GM18951 (cell line): ENCODE data around the gene LAMA4.

Experiments used
- POLR2A ChIP-seq: IDR thresholded peaks from 4 replicates; pipeline ENCODE4 v1.6.1; 2011; ENCODE audit warnings: mild to moderate bottlenecking; ENCODE audit not compliant: insufficient read length, insufficient read depth; ENCODE audit errors: extremely low read depth
- in situ Hi-C: fragments of 300-500 bp; cut with MboI; formaldehyde crosslinking; loops from one replicate; pipeline ENCODE4 v1.12.0; 2022; ENCODE audit warnings: low sequenced_read_pairs, mixed read lengths, inconsistent platforms; ENCODE audit not compliant: unreplicated experiment

Gene LAMA4

DNA sequence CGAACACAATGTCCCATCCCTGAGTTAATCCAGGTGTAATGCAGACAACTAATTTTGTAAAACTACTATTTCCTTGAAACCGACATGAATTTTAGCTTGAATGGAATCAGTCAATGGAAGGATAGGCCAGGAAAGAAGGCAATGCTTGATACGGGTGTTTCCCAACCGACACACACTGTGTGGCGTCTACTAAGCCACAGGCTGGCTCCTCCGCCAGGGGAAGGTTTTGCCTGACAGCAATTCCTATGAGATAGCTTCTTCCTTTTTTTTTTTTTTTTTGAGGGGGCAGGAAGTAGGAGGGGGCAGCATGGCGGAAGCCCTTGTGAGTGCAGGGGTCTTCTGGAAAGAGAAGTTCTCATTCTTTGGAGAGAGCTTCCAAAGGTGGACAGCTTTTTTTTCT, 12.0 kb upstream of the LAMA4 start:
- no peak for TF ChIP-seq POLR2A
- in situ Hi-C loops: no loop called here

DNA sequence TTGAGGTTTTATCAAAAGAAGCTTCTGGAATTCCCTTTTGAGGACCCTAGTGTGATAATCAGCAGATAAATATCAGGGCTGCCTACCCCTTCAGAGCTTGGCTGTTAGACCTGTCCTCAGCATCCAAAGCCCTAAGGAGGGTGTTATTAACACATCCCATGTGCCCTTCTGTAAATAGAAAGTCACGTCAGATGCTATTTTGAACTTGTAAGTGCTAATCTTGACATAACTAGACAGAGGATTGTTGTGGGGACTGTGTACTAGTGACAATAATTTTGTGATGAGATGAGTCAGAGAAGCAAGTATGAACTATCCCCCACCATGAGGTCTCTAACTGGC, 4.9 kb upstream of the LAMA4 start:
- no peak for TF ChIP-seq POLR2A
- in situ Hi-C loops: no loop called here

DNA sequence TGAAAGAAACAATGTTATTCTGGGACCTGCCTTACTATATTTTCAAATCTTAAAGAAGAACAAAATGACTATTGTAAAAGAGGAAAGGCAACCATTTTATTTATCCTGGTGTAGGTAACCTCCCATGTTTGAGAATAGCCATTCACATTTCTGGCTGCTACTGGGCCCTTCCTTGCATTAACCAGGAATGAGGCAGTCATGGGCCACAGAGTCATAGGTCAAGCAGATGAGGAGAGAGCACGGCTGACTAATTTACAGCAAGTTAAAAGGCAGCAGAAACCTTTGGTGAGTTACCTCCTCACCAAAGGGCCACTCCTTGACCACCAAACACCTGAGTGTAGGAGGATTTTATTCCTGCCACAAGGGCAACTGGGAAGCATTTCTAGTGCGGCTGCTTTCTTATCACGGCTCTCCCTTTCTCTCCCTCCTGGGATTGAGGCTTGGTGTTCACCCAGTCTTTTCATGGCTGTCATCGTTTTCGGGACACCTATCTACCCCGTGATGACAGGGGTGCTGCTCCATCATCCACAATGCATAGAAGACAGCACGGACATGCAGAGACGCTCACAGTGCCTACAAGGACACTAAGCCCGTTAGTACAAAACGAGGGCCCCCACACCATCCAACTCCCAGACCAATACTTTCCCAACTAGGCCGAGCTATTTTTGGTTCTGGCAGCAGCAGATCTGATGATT, 4.4 kb upstream of the LAMA4 start:
- in situ Hi-C loops: no loop called here
- no peak for TF ChIP-seq POLR2A

DNA sequence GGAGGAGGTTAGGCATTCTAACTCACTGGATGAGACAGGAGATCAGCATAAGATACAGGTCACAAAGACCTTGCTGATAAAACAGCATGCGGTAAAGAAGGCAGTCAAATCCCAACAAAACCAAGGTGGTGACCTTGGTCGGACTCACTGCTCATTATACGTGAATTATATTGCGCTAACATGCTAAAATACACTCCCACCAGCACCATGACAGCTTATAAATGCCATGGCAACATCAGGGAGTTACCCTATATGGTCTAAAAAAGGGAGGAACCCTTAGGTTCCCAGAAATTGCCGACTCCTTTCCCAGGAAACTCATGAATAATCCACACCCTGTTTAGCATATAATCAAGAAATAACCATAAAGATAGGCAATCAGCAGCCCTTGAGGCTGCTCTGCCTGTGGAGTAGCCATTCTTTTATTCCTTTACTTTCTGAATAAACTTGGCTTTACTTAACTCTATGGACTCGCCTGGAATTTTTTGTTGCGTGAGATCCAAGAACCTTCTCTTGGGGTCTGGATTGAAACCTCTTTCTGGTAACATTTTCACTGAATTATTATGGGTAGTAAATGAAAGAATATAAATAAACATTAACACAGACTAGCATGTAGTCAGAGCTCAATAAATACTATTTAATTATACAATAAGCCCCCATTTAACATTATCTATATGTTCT, 3.0 kb upstream of the LAMA4 start:
- in situ Hi-C loops: no loop called here
- no peak for TF ChIP-seq POLR2A

DNA sequence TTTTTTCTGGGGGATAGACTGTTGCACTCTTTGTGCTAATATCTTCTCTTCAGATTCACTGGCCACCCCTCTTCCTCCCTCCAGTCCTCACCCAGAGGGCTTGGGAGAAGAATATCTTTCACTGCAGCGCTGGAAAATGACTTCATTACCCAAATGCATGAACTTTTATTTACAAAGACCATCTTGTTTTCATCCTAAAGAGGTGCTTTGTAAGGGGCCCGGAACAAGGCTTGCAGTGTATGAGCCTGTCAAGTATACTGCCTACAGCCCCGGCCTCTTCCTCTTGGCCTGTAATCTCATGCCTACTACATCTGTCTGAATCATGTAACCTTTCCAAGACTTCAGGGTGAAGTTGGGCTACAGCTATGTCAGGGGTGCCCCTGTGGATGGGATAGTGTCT, 554 bp upstream of the LAMA4 start:
- no peak for TF ChIP-seq POLR2A

DNA sequence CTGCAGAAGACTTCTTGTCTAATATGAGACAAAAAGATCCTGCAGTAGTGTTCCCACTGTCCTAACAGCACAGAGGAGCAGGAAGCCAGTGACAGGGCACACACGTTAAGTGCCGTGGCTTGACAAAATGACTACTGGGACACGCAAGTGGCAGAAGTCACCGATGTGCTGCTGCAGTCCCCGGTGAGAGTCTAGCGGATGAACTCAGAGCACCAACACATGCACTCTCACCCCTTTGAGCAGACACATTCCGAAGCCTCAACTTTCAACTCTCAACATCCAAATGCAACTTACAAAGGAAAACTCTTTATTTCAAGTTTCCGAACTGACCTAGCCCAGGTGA, 898 bp downstream of the LAMA4 start:
- in situ Hi-C loops: no loop called here
- TF ChIP-seq POLR2A: no peak

More for the DNA sequence above, 554 bp upstream of the LAMA4 start:
- in situ Hi-C loops: no loop called here

DNA sequence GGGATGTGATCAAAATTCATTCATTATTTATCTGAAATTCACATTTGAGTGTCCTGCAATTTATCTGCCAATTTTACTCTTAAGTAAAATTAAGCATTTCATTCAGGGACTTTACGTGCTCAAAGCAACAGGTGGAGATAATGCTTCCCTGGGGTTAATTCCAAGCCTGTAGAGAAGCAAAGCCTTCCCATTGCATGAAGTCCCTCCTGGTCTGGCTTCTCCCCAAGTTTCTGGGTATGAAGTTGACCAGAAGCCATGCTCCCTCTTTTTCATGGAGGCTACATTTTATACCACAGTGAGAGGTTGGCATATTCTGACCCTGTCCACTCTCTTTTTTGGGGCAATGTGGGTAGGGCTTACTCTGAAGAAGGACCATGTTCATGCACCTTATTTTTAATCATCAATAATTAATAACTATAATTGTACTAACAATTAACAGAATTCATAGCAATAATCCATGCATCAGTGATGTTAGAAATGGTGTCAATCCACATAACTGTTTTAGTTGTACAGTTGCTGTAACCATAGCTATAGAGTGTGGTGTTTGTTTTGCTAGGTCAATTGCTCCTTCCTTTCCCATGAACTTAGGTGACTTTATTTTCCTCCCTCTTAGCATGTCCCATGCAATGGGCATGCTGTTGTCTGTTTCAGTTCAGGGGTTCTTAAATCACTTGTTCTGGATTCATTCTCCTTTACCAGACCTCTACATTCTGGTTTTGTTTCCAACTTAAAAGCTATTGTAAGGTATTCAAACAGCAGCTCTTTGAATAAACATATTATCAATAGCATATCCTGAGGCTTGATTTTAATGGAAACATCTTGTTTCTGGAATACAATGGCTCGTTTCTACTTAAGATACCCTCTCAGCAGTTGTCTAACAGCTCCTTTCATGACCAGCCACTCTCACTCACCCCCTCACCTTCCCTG, 1.5 kb downstream of the LAMA4 start:
- TF ChIP-seq POLR2A: no peak
- in situ Hi-C loops: no loop called here

DNA sequence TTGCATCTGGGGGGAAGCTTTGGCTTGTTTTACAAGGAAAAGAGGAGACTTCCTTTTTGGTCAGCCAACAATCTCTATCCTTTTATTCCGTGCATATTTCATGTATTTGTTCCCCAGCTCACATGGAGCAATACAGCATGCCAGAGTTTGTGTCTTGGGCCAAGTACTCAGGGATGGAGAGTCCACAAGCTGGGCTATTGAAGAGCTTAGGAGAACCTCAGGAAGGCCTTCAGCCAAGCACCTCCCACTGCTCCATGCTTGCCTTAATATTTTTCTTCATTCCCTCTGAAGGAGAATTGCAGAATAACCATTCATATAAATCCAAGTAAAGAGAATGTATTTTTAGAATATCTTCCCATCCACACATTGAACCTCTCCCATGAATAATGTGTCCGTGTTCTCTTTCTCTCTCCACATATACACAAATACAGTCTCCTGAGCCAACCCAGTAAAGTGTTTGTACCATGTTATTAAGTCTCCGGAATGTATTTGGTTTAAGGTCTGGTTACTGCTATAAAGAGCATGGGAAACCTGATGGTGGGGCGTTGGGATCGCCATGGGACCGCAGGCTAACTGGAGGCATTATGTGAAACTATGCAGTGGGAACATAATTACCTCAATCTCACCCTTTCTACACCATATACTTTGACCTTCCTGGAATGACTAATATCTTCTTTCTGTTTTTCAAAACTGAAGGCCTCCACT, 3.0 kb downstream of the LAMA4 start:
- TF ChIP-seq POLR2A: no peak
- in situ Hi-C loops: no loop called here

DNA sequence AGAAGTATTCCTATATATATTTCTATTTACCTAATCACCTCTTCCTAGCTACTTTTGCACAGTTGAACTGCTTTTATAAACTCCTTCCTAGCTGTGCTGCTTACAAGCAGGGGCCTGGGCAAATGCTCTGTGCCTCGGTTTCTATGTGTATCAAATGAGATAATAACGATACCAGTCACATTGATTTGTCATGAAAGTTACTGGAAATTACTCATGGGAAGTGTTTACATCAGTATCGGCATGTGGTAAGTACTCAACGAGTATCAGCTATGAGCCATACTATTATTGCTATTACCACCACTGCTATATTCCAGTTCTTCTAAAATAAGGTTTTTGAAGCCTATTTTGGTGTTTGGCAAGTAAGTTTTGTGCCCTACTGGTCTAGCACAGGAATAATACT, 4.9 kb downstream of the LAMA4 start:
- in situ Hi-C loops: no loop called here
- no peak for TF ChIP-seq POLR2A

DNA sequence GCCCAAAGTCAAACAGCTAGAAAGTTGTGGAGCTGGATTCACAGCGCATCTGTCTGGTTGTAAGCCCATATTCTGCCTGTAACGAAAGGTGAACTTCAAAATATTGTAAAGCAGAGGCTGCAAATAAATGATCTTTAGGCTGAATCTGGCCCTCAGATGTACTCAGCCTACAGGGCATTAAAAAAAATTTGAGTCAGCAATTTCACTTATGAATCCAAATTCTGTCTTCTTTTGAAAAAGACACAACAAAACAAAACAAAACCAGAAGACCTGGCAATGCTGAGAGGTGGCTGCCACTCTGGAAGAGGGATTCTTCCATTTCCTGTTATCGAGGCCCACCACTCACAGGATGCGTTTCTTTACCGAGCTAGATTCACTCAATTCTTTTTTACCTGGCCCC, 7.1 kb downstream of the LAMA4 start:
- TF ChIP-seq POLR2A: no peak
- in situ Hi-C loops: no loop called here

DNA sequence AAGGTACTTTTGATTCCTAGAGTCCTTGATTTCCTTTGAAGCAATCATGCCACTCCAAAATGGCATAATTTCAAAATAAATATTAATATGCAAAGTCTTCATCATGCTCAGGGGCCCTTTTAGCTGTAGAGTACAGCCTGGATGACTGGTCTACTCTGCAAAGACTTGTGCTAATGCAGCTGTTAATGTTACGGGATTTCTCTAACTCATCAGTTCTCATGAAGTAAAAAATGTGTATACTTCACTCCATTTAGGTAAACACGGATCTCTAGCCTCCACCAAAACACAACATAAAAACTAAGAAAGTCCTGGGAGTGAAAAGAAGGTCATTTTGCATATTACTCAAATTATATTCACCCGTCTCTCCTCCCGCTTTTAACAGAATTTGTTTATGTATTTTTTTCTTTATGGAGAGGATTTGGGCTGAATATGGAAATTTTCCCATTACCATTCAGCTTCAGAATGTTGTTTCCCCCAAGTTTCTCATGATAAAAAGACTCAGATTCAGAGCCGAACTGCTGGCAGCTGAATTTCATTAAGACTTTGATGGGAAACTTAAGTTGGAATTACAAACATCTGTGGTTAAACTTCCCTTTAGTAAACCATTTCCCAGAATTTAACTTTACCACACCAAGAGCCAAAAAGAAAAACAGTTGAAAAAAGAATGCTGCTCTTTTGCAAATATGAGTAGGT, 8.7 kb downstream of the LAMA4 start:
- in situ Hi-C loops: no loop called here

More for the DNA sequence above, 8.7 kb downstream of the LAMA4 start:
- no peak for TF ChIP-seq POLR2A
